GM13976 (cell line): ENCODE measurements around the gene PLA2G10.
A peak's percentile ranks its signal among the peaks of the same experiment; 100 is the strongest.
"Not testable (repeated sequence)": the region's sequence is repeated elsewhere in the genome, so short reads cannot be mapped to it uniquely, and the experiment has no call there.

Source experiments
- DNase-seq: peaks from one replicate; pipeline ENCODE4 v3.0.0; 2012; ENCODE audit warnings: low spot score
- in situ Hi-C: fragments of 300-500 bp; cut with MboI; formaldehyde crosslinking; loops from one replicate; pipeline ENCODE4 v1.12.0; 2022; ENCODE audit warnings: low sequenced_read_pairs, mixed read lengths, inconsistent platforms; ENCODE audit not compliant: unreplicated experiment
- TF ChIP-seq, protein P1 (sequence below): IDR thresholded peaks from 2 replicates; pipeline ENCODE4 v1.5.1; 2012; ENCODE audit warnings: borderline replicate concordance, mild to moderate bottlenecking; ENCODE audit not compliant: insufficient read depth; ENCODE audit errors: extremely low read depth, missing control alignments, control extremely low read depth

PLA2G10 gene

GRCh38 chr16:14681115-14681514, 13.0 kb downstream of the PLA2G10 start:
- DNase-seq, result no peak
- TF ChIP-seq, protein P1, sequence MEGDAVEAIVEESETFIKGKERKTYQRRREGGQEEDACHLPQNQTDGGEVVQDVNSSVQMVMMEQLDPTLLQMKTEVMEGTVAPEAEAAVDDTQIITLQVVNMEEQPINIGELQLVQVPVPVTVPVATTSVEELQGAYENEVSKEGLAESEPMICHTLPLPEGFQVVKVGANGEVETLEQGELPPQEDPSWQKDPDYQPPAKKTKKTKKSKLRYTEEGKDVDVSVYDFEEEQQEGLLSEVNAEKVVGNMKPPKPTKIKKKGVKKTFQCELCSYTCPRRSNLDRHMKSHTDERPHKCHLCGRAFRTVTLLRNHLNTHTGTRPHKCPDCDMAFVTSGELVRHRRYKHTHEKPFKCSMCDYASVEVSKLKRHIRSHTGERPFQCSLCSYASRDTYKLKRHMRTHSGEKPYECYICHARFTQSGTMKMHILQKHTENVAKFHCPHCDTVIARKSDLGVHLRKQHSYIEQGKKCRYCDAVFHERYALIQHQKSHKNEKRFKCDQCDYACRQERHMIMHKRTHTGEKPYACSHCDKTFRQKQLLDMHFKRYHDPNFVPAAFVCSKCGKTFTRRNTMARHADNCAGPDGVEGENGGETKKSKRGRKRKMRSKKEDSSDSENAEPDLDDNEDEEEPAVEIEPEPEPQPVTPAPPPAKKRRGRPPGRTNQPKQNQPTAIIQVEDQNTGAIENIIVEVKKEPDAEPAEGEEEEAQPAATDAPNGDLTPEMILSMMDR, result no peak
- in situ Hi-C loops, result no loop called here

GRCh38 chr16:14680396-14680795, 13.7 kb downstream of the PLA2G10 start:
- in situ Hi-C loops, DNase-seq: not testable (repeated sequence)

DNA sequence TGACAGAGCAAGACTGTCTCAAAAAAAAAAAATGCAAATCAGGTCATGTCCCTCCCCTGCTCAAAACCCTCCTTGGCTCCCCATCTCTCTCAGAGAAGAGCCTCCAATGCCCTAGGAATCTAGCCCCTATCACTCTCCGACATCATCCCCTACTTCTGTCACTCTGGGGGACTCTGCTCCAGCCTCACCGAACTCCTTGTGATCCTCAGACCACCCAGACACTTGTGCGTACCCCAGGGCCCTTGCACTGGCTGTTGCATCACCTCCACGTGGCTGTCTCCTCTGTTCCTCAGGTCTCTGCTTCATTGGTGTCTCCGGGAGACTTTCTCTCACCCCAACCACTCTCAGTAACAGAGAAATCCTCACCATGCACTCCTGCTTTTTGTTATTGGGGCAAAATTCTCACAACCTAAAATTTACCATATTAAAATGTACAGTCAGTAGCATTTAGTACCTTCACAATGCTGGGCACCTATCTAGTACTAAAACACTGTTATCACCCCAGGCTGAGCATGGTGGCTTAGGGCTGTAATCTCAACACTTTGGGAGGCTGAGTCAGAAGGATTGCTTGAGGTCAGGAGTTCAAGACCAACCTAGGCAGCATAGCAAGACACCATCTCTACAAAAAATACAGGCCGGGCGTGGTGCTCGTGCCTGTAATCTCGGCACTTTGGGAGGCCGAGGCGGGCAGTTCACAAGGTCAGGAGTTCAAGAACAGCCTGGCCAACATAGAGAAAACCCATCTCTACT, 15.2 kb downstream of the PLA2G10 start:
- in situ Hi-C loops, result no loop called here
- TF ChIP-seq, protein P1, result no peak
- no peak for DNase-seq

DNA sequence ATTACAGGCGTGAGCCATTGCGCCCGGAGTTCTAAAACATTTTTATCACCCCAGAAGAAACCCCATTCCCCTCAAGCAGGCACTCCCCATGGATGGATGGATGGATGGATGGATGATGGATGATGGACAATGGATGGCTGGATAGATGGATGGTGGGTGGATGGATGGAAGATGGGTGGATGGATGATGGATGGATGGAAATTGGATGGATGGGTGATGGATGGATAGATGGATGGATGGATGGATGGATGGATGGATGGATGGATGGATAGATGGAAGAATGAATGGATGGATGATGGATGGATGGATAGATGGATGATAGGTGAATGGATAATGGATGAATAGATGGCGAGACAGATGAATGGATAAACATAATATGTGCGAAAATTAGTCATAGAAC, 16.5 kb downstream of the PLA2G10 start:
- DNase-seq, result no peak
- in situ Hi-C loops, result no loop called here
- TF ChIP-seq, protein P1, result no peak

- in situ Hi-C loops, result no loop called here
- DNase-seq, result no peak
- TF ChIP-seq, protein P1, result no peak
These were observed 17.5 kb downstream of the PLA2G10 start for GRCh38 chr16:14676633-14677032.

DNA sequence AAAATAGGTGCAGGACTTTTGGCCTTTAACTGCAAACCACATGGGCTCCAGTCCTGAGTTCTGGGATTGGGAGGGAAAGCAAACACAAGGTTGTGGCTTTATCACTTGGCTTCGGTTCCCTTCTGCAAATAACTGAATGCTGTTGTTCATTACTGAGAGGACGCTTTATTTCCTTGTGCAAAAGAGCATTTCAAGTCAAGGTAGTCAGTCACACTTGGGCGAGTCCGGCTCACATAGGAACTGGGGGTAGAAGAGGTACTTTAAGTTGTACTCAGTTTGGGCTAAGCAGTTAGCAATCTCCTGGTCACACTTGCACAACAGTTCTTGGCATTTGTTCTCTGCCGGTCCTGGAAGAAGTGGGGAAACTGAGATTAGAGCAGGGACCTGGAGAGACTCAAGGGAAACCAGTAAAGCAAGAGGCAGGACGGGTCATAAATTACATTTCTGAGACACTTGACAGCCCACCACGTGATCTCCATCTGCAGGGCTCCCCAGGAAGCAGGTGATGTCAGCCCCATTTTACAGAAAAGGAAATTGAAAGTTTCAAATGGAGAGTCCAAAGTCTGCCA, 21.6 kb downstream of the PLA2G10 start:
- TF ChIP-seq, protein P1, result no peak
- DNase-seq, result peak; percentile 73
- in situ Hi-C loops, result no loop called here

DNA sequence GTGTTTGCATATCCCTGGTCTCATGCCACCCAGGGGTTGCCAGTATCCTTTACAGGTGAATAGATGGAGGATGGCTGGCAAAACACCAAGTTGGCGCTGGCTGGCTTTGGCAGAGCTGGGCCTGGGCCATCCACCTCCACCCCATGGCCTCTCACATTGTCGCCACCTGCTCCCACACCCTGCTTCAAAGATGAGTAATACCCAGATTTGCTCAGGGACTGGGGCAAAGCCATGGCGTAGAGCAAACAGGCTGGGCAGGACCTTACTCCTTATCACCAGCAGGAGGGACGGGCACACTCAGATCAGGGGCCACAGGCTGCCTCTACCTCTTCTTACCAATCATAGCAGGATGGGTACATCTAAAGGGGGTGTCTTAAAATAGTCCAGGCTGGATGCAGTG, 24.3 kb downstream of the PLA2G10 start:
- DNase-seq, result no peak
- TF ChIP-seq, protein P1, result no peak
- in situ Hi-C loops, result no loop called here
